Mesenchymal stem cell (in vitro differentiated cells and primary cell): ENCODE data around the gene ARMH2.
"Not testable (repeated sequence)": the region's sequence is repeated elsewhere in the genome, so short reads cannot be mapped to it uniquely, and the experiment has no call there.

Experiments used
- DNase-seq: peaks from one replicate; pipeline ENCODE4 v3.0.0-alpha.2; 2013
- H2AFZ ChIP-seq: one replicate; pipeline ENCODE4 v1.6.1; 2013; ENCODE audit warnings: low read depth, mild to moderate bottlenecking, control low read depth, inconsistent platforms, low read length, moderate library complexity
- H2AK5ac ChIP-seq: 2 replicates; pipeline ENCODE4 v1.6.1; 2013; ENCODE audit warnings: low read length, moderate library complexity, mild to moderate bottlenecking, inconsistent platforms; ENCODE audit not compliant: severe bottlenecking
- H2BK120ac ChIP-seq: one replicate; pipeline ENCODE4 v1.6.1; 2013; ENCODE audit warnings: low read depth, mild to moderate bottlenecking, inconsistent platforms, low read length, moderate library complexity
- H2BK12ac ChIP-seq, 2 experiments: one replicate each; pipeline ENCODE4 v1.6.1; 2013; ENCODE audit warnings: inconsistent platforms in 2 of 2, low read length in 2 of 2, mild to moderate bottlenecking in 2 of 2, moderate library complexity in 2 of 2, control low read depth in 1 of 2
- H2BK15ac ChIP-seq: one replicate; pipeline ENCODE4 v1.6.1; 2013; ENCODE audit warnings: mild to moderate bottlenecking, low read depth, inconsistent platforms; ENCODE audit not compliant: poor library complexity, severe bottlenecking
- H2BK5ac ChIP-seq: 2 replicates; pipeline ENCODE4 v1.6.1; 2013; ENCODE audit warnings: low read depth, mild to moderate bottlenecking, low read length, control low read depth, inconsistent platforms; ENCODE audit not compliant: poor library complexity, severe bottlenecking
- H3K14ac ChIP-seq, 2 experiments: one replicate each; pipeline ENCODE4 v1.6.1; 2013; ENCODE audit warnings: inconsistent platforms in 2 of 2, low read length in 2 of 2, control low read depth in 1 of 2, mild to moderate bottlenecking in 1 of 2, moderate library complexity in 1 of 2
- H3K18ac ChIP-seq, 2 experiments: one replicate each; pipeline ENCODE4 v1.6.1; 2013; ENCODE audit warnings: inconsistent platforms in 2 of 2, low read length in 2 of 2, control low read depth in 1 of 2, low read depth in 1 of 2, mild to moderate bottlenecking in 1 of 2
- H3K23ac ChIP-seq, 2 experiments: one replicate each; pipeline ENCODE4 v1.6.1; 2013; ENCODE audit warnings: inconsistent platforms in 2 of 2, low read length in 2 of 2, mild to moderate bottlenecking in 2 of 2, moderate library complexity in 2 of 2, control low read depth in 1 of 2
- H3K27ac ChIP-seq: 2 replicates; pipeline ENCODE4 v1.5.1; 2013; ENCODE audit warnings: mild to moderate bottlenecking, moderate library complexity, low read length, control low read depth, inconsistent platforms; ENCODE audit not compliant: poor library complexity, severe bottlenecking
- H3K27me3 ChIP-seq, 2 experiments: 2 replicates each; pipeline versions ENCODE4 v1.6.1 to v1.7.0; 2013; ENCODE audit warnings: low read length in 2 of 2, mild to moderate bottlenecking in 2 of 2, moderate library complexity in 2 of 2, control low read depth in 1 of 2, inconsistent platforms in 1 of 2; ENCODE audit not compliant: control insufficient read depth in 1 of 2, insufficient read depth in 1 of 2
- H3K36me3 ChIP-seq, 2 experiments: 2 replicates each; pipeline versions ENCODE4 v1.6.1 to v1.7.0; 2013; ENCODE audit warnings: low read length in 2 of 2, control low read depth in 1 of 2, inconsistent platforms in 1 of 2, low read depth in 1 of 2, mild to moderate bottlenecking in 1 of 2; ENCODE audit not compliant: insufficient read depth in 2 of 2, control insufficient read depth in 1 of 2
- H3K4ac ChIP-seq, 2 experiments: one replicate each; pipeline ENCODE4 v1.6.1; 2013; ENCODE audit warnings: inconsistent platforms in 2 of 2, low read length in 2 of 2, mild to moderate bottlenecking in 2 of 2, moderate library complexity in 2 of 2, control low read depth in 1 of 2, low read depth in 1 of 2
- H3K4me1 ChIP-seq: 2 replicates; pipeline ENCODE4 v1.6.1; 2013; ENCODE audit warnings: low read depth, low read length, control low read depth; ENCODE audit not compliant: control insufficient read depth, insufficient read depth
- H3K4me2 ChIP-seq: 2 replicates; pipeline ENCODE4 v1.6.1; 2013; ENCODE audit warnings: low read length, mild to moderate bottlenecking, inconsistent platforms; ENCODE audit not compliant: poor library complexity, severe bottlenecking
- H3K4me3 ChIP-seq, 2 experiments: 2 replicates each; pipeline versions ENCODE4 v1.5.1 to v1.7.0; 2013; ENCODE audit warnings: low read length in 2 of 2, mild to moderate bottlenecking in 2 of 2, control low read depth in 1 of 2, low read depth in 1 of 2; ENCODE audit not compliant: insufficient read depth in 1 of 2
- H3K79me1 ChIP-seq: replicated peaks from 2 replicates; pipeline ENCODE4 v1.6.1; 2013; ENCODE audit warnings: mild to moderate bottlenecking, control low read depth, low read length, inconsistent platforms; ENCODE audit not compliant: poor library complexity, severe bottlenecking
- H3K9ac ChIP-seq: 2 replicates; pipeline ENCODE4 v1.7.0; 2013; ENCODE audit warnings: mild to moderate bottlenecking, low read length, moderate library complexity
- H3K9me3 ChIP-seq: 2 replicates; pipeline ENCODE4 v1.7.0; 2013; ENCODE audit warnings: mild to moderate bottlenecking, low read length; ENCODE audit not compliant: control insufficient read depth
- H4K8ac ChIP-seq: one replicate; pipeline ENCODE4 v1.6.1; 2013; ENCODE audit warnings: inconsistent platforms, mild to moderate bottlenecking, low read length, moderate library complexity
- H4K91ac ChIP-seq: one replicate; pipeline ENCODE4 v1.6.1; 2013; ENCODE audit warnings: mild to moderate bottlenecking, low read length, inconsistent platforms
- whole genome bisulfite sequencing: methylation state at CpG from one replicate; pipeline ENCODE4 v1.1.7; 2013; ENCODE audit warnings: mixed read lengths; 5-methylcytosine and 5-hydroxymethylcytosine counted together

Gene ARMH2

DNA sequence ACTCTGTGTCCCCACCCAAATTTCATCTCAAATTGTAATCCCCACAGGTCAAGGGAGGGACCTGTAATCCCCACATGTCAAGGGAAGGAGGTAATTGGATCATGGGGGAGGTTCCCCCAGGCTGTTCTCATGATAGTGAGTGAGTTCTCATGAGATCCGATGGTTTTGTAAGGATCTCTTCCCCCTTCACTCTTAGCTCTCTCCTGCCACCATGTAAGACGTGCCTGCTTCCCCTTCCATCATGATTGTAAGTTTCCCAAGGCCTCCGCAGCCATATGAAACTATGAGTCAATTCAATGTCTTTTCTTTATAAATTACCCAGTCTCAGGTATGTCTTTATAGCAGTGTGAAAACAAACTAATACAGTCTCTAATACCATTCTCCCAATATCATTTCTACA is 47.8 kb downstream of the ARMH2 start:
- H3K4me2 ChIP-seq, H2BK15ac ChIP-seq, H3K14ac ChIP-seq, H3K9me3 ChIP-seq, H4K91ac ChIP-seq, H2AK5ac ChIP-seq, H2BK120ac ChIP-seq, H3K4me1 ChIP-seq, H3K9ac ChIP-seq, H3K79me1 ChIP-seq, H2BK12ac ChIP-seq, H3K4me3 ChIP-seq, H3K36me3 ChIP-seq, DNase-seq, H2AFZ ChIP-seq, H2BK5ac ChIP-seq, H3K23ac ChIP-seq, H3K27me3 ChIP-seq, H3K4ac ChIP-seq, H3K27ac ChIP-seq, H3K18ac ChIP-seq, H4K8ac ChIP-seq: not testable (repeated sequence)
- 80% methylated on average over 3 of the region's 3 CpGs for WGBS

DNA sequence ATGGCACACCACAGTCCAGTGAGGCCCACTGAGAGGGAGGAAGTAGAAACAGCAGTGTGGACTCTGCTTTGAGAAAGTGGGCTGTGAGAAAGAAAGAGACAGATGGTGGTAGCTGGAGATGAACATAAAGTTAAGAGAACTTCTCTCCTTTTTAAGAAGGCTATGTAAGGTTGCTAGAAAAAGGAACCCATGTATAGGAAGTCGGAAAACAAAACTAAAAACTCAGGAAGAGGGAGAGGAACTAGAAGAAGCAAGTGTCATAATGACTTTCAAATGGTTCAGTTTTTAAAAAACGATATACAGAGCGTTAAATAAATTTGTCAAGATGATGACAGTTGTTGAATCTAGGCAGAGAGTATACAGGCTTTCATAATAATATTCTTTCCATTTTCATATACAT is 49.4 kb downstream of the ARMH2 start:
- Histone ChIP-seq H2AFZ (no peak overlapping the region), H3K14ac (no peak overlapping the region), H3K4me3 (no peak overlapping the region), H4K91ac (no peak overlapping the region), H4K8ac (no peak overlapping the region), H3K4me1 (no peaks in the 10 kb centered on the region), H2BK12ac (no peak overlapping the region), H3K4ac (no peak overlapping the region), H3K23ac (peak overlapping the region in 1 of 2 experiments; percentile 60), H2BK5ac (no peak overlapping the region), H3K4me2 (no peak overlapping the region), H3K27me3 (no peaks in the 10 kb centered on the region), H2BK120ac (no peak overlapping the region), H3K9ac (no peak overlapping the region), H3K18ac (no peak overlapping the region), H3K9me3 (no peaks in the 10 kb centered on the region), H2BK15ac (no peak overlapping the region), H3K79me1 (no peaks in the 10 kb centered on the region), H3K27ac (no peak overlapping the region), H2AK5ac (no peak overlapping the region), H3K36me3 (no peaks in the 10 kb centered on the region)
- DNase-seq: no peak
- WGBS: 98% methylated on average over 3 of the region's 3 CpGs
